K562 (cell line): ENCODE results near the gene THOP1. TPM values are rescaled to one million over a fixed set of nuclear protein-coding genes. Genes with fewer than 3 reads are reported as not detected.

ENCODE experiments used
- FOXK2 ChIP-seq, 2 experiments: fragments of 450-650 bp; IDR thresholded peaks in 1 of 2; conservative IDR thresholded peaks in 1 of 2; 2 replicates each; pipeline ENCODE4 v1.6.1; 2016; ENCODE audit warnings: low read depth in 2 of 2, mild to moderate bottlenecking in 1 of 2
- HMGN3 ChIP-seq: IDR thresholded peaks from 2 replicates; pipeline ENCODE4 v1.6.1; 2011; ENCODE audit warnings: borderline replicate concordance, low read depth, mild to moderate bottlenecking, mixed read lengths, low read length; ENCODE audit not compliant: insufficient read length; ENCODE audit errors: extremely low read depth
- JUNB ChIP-seq: fragments of 450-650 bp; formaldehyde crosslinking; conservative IDR thresholded peaks from 2 replicates; pipeline ENCODE4 v1.4.0; 2020; ENCODE audit warnings: mild to moderate bottlenecking
- KLF16 ChIP-seq: IDR thresholded peaks from 2 replicates; pipeline ENCODE4 v1.6.1; 2016; ENCODE audit warnings: antibody characterized with exemption
- LEF1 ChIP-seq: fragments of 450-650 bp; IDR thresholded peaks from 2 replicates; pipeline ENCODE4 v1.6.1; 2016; ENCODE audit warnings: mild to moderate bottlenecking
- SMC3 ChIP-seq: conservative IDR thresholded peaks from 2 replicates; pipeline ENCODE4 v1.6.1; 2011; ENCODE audit warnings: low read depth, low read length, improper control_type of control experiment; ENCODE audit not compliant: insufficient read depth
- SP1 ChIP-seq: sonication (generic); formaldehyde crosslinking; IDR thresholded peaks from 2 replicates; pipeline ENCODE4 v1.8.1; 2022; ENCODE audit warnings: mild to moderate bottlenecking, missing genetic modification reagents
- TAL1 ChIP-seq: fragments of 450-650 bp; IDR thresholded peaks from 2 replicates; pipeline ENCODE4 v1.6.1; 2016; ENCODE audit warnings: mild to moderate bottlenecking
- TGIF2 ChIP-seq: sonication (generic); formaldehyde crosslinking; IDR thresholded peaks from 2 replicates; pipeline ENCODE4 v1.8.1; 2022; ENCODE audit warnings: mild to moderate bottlenecking, missing genetic modification reagents, moderate library complexity
- THRAP3 ChIP-seq: fragments of 450-650 bp; IDR thresholded peaks from 2 replicates; pipeline ENCODE4 v1.6.1; 2016; ENCODE audit warnings: mild to moderate bottlenecking, inconsistent platforms, borderline replicate concordance
- ZBTB43 ChIP-seq: sonication (generic); formaldehyde crosslinking; IDR thresholded peaks from 2 replicates; pipeline ENCODE4 v1.8.0; 2023; ENCODE audit warnings: mild to moderate bottlenecking, missing genetic modification reagents
- ZFP91 ChIP-seq: sonication (generic); formaldehyde crosslinking; IDR thresholded peaks from 2 replicates; pipeline ENCODE4 v1.8.0; 2022; ENCODE audit warnings: mild to moderate bottlenecking, missing genetic modification reagents
- ZNF12 ChIP-seq: sonication (generic); formaldehyde crosslinking; IDR thresholded peaks from 2 replicates; pipeline ENCODE4 v1.4.0; 2020; ENCODE audit warnings: mild to moderate bottlenecking, missing genetic modification reagents
- ZNF512 ChIP-seq: IDR thresholded peaks from 2 replicates; pipeline ENCODE4 v1.6.1; 2016; ENCODE audit warnings: missing genetic modification characterization, missing compliant biosample characterization
- ZNF75A ChIP-seq: fragments of 450-650 bp; formaldehyde crosslinking; IDR thresholded peaks from 2 replicates; pipeline ENCODE4 v1.4.0; 2020; ENCODE audit warnings: mild to moderate bottlenecking
- polyA plus RNA-seq, 8 experiments: library from polyadenylated mRNA; depleted of rRNA in 4 of 8; stranded (reverse) in 5 of 8; unstranded in 3 of 8; fragments of >200 nt; fragmentation: Nextera tagmentation in 2 of 8; fragmentation: Illumina TruSeq in 1 of 8; extraction: Ambion mirVana in 2 of 8; extraction: Trizol in 1 of 8; gene quantifications; 2 replicates each; pipeline versions ENCODE4 v1.2.1 to v1.2.3, GENCODE V29; 2011 to 2014; ENCODE audit warnings: inconsistent platforms in 1 of 8, missing spikeins in 1 of 8
- total RNA-seq, 7 experiments: library from RNA; depleted of rRNA in 6 of 7; stranded (reverse); fragments of >200 nt in 6 of 7; fragmentation: Illumina TruSeq in 2 of 7; extraction: Trizol in 2 of 7; gene quantifications; 2 replicates each; pipeline versions ENCODE4 v1.2.1 to v1.2.3, GENCODE V29; 2011 to 2021; ENCODE audit warnings: low replicate concordance in 1 of 7
- TF ChIP-seq, protein P1 (sequence below), 2 experiments: fragments of 450-650 bp; IDR thresholded peaks; 2 replicates each; pipeline ENCODE4 v1.6.1; 2016; ENCODE audit warnings: mild to moderate bottlenecking in 2 of 2, borderline replicate concordance in 1 of 2, low read depth in 1 of 2, moderate library complexity in 1 of 2

The THOP1 gene
- total and polyA plus RNA-seq, 9 of the 15 experiments (the other 6 are each of a cell fraction or from before 2014, with no cell fraction given), result 1.3 to 255 (median 96.1) TPM

DNA sequence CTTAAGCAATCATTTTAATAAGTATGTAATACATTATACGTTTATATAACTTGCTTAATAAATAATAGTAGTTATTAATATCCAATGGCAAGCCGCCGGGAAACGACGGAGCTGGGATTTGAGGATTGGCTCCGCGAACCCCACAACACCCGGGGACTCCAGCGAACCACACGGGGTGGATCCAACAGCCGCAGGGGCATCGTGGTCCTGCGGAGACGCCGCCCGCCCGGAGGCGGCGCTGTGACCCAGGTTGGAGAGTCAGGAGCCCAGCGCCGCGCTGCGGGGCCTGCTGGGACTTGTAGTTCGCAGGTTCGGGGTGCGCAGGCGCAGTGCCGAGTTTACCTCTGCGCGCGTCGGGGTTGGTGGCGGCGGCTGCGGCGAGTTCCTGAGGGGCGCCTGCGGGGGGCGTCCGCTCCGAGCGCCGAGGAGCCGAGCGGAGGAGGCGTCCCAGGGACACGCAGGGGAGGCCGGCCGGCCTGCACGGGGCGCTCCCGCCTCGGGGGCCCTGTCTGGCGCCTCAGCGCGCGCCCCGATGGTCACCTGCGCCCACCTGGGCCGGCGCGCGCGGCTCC, 34.3 kb downstream of the THOP1 start, which contains the start of gene ZNF554 (continued):
- TF ChIP-seq ZBTB43 (CRISPR knock-in tag), result no peak
- TF ChIP-seq ZFP91 (CRISPR knock-in tag), result no peak
- TF ChIP-seq HMGN3, result peak; percentile 36
- TF ChIP-seq TGIF2 (CRISPR knock-in tag), result no peak
- TF ChIP-seq THRAP3, result no peak
- no peak for TF ChIP-seq LEF1
- no peak for TF ChIP-seq ZNF512 (tag)
- no peak for TF ChIP-seq ZNF12 (CRISPR knock-in tag)
- peak; percentile 41; the same call in 1 of the 2 replicates for TF ChIP-seq SMC3
- TF ChIP-seq TAL1, result no peak
- peak; percentile 53 to 59; a peak in 3 of 4 replicates for TF ChIP-seq FOXK2 (conservative IDR thresholded peaks at IDR 0.05 in 1 of 2, IDR thresholded peaks at IDR 0.05 in 1 of 2; ENCODE audit: low read depth in 2 of 2)
- TF ChIP-seq SP1 (CRISPR knock-in tag), result peak; percentile 91
- TF ChIP-seq ZNF75A (CRISPR knock-in tag), result no peak
- TF ChIP-seq, protein P1, sequence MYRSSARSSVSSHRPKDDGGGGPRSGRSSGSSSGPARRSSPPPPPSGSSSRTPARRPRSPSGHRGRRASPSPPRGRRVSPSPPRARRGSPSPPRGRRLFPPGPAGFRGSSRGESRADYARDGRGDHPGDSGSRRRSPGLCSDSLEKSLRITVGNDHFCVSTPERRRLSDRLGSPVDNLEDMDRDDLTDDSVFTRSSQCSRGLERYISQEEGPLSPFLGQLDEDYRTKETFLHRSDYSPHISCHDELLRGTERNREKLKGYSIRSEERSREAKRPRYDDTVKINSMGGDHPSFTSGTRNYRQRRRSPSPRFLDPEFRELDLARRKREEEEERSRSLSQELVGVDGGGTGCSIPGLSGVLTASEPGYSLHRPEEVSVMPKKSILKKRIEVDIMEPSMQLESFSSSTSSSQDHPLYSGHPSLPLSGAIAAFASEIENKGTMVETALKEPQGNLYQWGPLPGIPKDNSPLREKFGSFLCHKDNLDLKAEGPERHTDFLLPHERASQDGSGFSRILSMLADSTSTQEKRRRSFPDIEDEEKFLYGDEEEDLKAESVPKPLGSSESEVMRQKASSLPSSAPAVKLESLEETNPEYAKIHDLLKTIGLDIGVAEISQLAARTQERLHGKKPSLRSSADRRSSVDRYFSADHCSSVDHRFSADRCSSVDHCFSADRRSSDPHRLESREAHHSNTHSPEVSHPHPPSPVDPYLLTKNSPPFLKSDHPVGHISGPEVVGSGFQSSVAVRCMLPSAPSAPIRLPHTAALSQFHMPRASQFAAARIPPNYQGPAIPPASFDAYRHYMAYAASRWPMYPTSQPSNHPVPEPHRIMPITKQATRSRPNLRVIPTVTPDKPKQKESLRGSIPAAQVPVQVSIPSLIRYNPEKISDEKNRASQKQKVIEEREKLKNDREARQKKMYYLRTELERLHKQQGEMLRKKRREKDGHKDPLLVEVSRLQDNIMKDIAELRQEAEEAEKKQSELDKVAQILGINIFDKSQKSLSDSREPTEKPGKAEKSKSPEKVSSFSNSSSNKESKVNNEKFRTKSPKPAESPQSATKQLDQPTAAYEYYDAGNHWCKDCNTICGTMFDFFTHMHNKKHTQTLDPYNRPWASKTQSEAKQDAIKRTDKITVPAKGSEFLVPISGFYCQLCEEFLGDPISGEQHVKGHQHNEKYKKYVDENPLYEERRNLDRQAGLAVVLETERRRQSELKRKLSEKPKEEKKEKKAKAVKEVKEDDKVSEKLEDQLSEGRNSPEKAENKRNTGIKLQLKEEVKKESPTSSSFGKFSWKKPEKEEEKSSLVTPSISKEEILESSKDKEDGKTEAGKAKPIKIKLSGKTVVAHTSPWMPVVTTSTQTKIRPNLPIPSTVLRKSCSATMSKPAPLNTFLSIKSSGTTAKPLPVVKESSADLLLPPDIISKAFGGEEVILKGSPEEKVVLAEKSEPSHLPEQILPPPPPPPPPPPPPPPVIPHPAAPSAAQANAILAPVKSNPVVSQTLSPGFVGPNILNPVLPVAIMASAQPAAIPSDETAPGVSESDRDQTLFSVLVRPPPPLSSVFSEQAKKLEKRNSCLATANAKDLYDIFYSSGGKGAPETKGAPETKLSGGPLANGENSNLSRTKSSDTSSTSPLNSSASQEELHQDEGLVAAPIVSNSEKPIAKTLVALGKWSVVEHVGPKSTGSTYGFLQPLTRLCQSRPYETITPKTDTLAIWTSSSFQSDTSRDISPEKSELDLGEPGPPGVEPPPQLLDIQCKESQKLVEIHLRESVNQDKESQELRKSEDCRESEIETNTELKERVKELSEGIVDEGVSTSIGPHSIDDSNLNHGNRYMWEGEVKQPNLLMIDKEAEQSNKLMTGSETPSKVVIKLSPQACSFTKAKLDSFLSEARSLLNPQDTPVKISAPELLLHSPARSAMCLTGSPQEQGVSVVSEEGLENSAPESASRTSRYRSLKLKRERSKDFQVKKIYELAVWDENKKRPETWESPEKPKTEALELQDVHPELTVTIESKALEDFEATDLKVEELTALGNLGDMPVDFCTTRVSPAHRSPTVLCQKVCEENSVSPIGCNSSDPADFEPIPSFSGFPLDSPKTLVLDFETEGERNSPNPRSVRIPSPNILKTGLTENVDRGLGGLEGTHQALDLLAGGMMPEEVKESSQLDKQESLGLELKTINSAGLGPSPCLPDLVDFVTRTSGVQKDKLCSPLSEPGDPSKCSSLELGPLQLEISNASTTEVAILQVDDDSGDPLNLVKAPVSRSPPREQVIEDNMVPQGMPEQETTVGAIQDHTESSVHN (IDR thresholded peaks at IDR 0.05; ENCODE audit: borderline replicate concordance in 1 of 2, low read depth in 1 of 2), result no peak
- TF ChIP-seq KLF16, result 0 out of 2 replicates have a peak, but pooled peaks have one; percentile 4
- TF ChIP-seq JUNB (CRISPR knock-in tag), result no peak
